GM12864 (cell line): ENCODE data around the gene RAB43.

ENCODE experiments used
- DNase-seq: peaks from one replicate; pipeline ENCODE4 v3.0.0-alpha.2; 2011; ENCODE audit warnings: low read depth
- H3K4me3 ChIP-seq: 2 replicates; pipeline ENCODE4 v1.5.1; 2011; ENCODE audit warnings: mild to moderate bottlenecking, low read depth, low read length, control low read depth
- TF ChIP-seq, protein P1 (sequence below): IDR thresholded peaks from 2 replicates; pipeline ENCODE4 v1.5.1; 2011; ENCODE audit warnings: low read depth, mild to moderate bottlenecking, moderate library complexity, low read length, control low read depth, inconsistent platforms; ENCODE audit errors: missing control alignments

RAB43 gene

DNA sequence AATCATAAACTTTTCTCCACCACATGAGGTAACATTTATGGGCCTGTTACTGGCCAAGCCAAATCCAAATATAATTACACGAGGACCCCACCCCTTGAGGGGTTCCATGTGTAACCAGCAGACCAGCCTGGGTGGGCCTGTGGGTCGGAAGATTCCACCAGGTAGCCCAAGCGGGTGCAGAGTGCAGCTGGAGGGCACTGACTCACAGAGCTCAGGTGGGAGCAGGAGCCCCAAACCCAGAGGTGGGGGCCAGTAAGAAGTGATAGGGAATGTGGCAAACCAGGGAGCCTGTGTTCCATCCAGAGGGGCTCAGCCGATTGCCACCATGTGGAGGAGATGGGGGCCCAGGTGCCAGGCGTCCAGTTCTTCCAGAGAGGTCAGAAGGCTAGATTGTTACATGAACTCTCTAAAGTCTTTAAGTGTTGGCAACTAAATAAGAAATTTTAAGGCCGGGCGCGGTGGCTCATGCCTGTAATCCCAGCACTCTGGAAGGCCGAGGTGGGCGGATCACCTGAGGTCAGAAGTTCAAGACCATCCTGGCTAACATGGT, 58.4 kb downstream of the RAB43 start:
- TF ChIP-seq, protein P1, sequence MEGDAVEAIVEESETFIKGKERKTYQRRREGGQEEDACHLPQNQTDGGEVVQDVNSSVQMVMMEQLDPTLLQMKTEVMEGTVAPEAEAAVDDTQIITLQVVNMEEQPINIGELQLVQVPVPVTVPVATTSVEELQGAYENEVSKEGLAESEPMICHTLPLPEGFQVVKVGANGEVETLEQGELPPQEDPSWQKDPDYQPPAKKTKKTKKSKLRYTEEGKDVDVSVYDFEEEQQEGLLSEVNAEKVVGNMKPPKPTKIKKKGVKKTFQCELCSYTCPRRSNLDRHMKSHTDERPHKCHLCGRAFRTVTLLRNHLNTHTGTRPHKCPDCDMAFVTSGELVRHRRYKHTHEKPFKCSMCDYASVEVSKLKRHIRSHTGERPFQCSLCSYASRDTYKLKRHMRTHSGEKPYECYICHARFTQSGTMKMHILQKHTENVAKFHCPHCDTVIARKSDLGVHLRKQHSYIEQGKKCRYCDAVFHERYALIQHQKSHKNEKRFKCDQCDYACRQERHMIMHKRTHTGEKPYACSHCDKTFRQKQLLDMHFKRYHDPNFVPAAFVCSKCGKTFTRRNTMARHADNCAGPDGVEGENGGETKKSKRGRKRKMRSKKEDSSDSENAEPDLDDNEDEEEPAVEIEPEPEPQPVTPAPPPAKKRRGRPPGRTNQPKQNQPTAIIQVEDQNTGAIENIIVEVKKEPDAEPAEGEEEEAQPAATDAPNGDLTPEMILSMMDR = no peak
- no peak overlapping the region for H3K4me3 ChIP-seq
- DNase-seq = no peak

DNA sequence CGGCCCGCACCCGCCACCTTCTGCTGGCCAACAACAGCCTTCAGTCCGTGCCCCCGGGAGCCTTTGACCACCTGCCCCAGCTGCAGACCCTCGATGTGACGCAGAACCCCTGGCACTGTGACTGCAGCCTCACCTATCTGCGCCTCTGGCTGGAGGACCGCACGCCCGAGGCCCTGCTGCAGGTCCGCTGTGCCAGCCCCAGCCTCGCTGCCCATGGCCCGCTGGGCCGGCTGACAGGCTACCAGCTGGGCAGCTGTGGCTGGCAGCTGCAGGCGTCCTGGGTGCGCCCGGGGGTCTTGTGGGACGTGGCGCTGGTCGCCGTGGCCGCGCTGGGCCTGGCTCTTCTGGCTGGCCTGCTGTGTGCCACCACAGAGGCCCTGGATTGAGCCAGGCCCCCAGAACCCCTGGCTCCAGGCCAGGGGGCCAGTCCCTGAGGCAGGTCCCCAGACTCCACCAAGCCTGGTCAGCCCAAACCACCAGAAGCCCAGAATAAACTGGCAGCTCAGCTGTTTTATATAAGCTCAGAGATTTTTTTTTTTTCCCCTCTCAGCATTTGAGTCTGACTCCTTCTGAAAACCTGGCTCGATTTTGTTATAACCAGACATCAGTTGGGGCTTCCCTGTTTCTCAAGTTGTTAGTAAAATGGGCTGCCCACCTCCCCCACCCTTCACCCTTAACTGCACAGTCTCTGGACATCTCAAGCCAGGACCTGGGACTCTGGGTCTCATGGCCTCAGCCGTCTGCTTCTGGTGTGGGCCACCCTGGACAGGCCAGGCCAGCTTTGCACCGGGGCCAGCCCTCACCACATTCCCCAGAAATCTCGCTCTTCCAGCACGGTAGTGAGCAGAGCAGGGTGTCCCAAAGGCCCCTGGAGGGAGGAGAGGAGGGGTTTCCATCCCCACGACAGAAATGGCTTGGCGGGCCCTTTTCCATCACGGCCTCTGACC, 59.4 kb downstream of the RAB43 start:
- no peak for DNase-seq
- TF ChIP-seq, protein P1 = no peak
- H3K4me3 ChIP-seq = no peak overlapping the region

DNA sequence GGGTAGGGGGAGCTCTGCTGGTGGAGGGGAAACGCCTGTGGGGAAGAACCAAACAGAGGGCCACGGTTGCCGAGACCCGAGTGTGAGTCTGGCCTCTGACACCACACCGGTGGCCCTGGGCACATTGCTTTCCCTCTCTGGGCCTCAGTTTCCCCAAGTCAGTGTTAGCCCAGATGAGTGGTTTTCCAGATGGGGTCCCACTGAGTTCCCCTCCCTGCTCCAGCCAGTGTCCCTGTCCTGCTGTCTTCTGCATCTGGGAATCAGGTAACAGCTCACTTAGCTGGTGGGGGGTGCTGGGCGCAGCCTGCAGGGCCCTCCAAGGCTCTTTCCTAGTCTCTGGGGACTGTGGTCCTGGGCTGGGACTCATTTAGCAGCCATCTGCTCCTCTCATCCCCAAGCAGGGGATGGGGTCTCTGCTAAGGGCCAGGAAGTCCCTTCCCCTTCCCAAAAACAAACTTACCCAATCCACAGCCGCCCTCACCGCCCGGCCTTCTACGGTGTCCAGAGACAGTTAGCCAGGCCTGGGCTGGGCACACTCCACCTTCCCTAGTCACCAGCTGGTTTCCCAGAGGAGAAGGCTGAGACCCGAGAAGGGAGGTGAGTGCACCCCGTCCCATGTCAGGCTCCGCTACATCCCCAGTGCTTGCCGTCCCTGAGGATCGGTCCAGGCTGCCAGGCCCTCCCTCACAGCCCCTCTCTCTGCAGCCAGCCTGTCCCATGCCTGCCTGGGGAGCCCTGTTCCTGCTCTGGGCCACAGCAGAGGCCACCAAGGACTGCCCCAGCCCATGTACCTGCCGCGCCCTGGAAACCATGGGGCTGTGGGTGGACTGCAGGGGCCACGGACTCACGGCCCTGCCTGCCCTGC, 60.3 kb downstream of the RAB43 start:
- no peak overlapping the region for H3K4me3 ChIP-seq

DNA sequence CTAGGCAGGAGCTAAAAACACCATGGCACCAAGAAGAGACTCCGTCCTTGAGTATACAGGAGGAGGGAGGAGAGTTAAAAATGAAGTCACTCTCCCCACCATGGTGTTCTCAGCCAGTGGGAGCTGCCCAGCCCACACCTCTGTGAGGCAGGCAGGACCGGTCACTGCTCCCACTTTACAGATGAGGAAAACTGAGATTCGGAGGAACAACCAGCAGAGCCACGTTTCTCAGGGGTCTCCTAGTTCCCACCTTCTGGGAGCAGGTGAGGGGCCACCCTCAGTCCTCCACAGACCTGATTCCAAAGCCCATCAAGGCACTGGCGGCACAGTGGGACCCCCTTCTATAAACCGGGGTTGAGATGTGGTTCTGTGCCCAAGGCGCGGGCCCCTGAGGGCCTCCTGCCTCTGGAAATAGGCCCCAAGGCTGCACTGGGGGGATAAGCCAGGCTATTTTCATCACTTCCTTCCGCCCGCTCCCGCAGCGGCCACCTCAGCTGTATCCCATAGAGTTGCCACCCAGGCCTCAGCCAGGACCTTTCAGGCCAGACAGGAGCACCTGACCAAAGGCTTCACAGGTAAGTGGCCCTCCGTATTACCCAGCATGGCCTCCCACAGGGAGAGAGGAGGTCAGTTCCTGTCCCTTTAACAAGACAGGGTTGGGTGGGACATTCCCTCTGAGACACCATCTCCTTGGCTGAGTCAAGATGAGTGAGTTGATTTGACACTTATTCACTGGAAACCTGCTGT, 61.2 kb downstream of the RAB43 start, which contains the start of gene GP9:
Gene GP9, plus strand, starts transcription at position 504 of the 747 bp plus-strand sequence. CDS start 961 bp downstream, outside the sequence.
- no peak within 1 kb of the TSS for H3K4me3 ChIP-seq
- TF ChIP-seq, protein P1 = no peak
- DNase-seq = no peak

More for the DNA sequence above, 60.3 kb downstream of the RAB43 start:
- DNase-seq = no peak
- TF ChIP-seq, protein P1 = no peak

DNA sequence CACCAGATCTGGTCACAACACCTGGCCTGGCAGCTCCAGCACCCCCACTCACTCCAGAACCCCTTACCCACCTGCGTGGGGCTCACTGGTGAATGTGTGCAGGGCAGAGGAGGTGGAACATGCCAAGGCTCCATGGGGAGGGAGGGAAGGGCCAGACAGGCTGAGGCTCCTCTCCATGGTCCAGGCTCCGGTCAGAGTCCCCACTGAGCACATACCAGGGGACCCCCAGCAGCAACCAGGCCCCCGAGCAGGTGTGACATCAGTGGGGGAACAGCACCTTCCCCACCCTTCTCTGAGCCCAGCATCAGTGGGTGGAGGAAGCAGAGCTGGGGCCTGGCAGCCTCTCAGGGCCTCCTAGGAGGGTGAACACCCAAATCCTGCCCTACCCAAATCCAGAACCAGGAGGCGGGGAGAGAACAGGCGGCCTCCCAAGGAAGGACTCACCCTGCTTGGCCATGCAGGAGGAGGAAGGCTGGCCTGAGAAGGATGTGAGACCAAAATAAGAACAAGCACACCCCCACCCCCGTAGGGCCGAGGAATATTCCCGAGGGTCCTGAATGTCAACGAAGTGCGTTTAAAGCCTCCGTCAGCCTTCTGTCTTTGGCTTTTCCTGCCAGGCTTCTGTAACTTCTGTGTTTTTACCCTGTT, 62.2 kb downstream of the RAB43 start:
- H3K4me3 ChIP-seq = no peak overlapping the region
- no peak for DNase-seq
- TF ChIP-seq, protein P1 = no peak
